NCI-H2029 treated with DMSO at 0.1 percent for 48 hours (cell line): Measurements from ENCODE around the gene MAML1.
"Not testable (repeated sequence)": the region's sequence is repeated elsewhere in the genome, so short reads cannot be mapped to it uniquely, and the experiment has no call there.

Experiments used
- DNase-seq: peaks from one replicate; lab custom pipeline; 2025; lab: John Stamatoyannopoulos, UW

MAML1 gene

GRCh38 chr5:179734536-179735164 lies 2.0 kb downstream of the MAML1 start:
- no peak for DNase-seq

DNA sequence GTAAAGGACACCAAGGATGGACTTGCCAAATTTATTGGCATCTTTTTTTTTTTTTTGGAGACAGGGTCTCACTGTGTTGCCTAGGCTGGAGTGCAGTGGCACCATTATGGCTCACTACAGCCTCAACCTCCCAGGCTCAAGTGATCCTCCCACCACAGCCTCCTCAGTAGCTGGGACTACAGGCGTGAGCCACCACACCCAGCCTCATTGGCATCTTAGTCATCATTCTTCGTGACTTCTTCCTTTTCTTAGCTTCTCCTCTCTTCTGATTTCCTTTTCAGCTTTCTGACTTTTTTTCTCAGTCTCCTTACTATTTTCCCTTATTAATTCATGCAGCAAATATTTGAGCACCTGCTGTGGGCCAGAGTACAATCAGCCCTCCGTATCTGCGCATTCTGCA lies 6.1 kb downstream of the MAML1 start:
- no peak for DNase-seq

- not testable (repeated sequence) for DNase-seq
Measured at GRCh38 chr5:179744106-179744505, 11.5 kb downstream of the MAML1 start.

DNA sequence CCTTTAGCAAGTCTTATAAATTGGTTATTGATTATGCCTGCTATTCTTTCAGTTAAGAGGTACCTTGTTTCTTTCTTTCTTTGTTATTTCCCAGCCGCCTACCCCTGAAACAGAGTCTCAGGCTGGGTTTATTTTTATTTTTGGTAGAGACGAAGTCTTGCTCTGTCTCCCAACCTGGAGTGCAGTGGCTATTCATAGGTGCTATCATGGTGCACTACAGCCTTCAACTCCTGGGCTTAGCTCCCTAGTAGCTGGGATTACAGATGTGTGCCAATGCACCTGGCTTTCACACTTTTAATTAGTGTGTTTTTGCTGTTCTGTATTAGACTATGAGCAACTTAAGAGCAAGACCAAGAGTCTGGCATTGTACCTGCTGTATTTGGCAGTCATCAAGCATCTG lies 14.2 kb downstream of the MAML1 start:
- DNase-seq = no peak

GRCh38 chr5:179747811-179748210 lies 15.2 kb downstream of the MAML1 start:
- DNase-seq = no peak

- DNase-seq = no peak
Measured at GRCh38 chr5:179749857-179750508, 17.4 kb downstream of the MAML1 start.

DNA sequence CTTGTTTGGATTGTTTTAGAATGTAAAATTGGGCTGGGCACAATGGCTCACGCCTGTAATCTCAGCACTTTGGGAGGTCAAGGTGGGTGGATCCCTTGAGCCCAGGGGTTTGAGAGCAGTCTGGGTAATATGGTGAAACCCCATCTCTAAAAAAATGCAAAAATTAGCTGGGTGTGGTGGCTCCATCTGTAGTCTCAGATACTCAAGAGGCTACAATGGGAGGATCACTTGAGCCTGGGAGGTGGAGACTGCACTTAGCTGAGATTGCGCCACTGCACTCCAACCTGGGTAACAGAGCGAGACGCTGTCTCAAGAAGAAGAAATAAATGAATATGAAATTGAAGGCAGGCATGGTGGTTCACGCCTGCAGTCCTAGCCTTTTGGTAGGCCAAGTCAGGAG lies 21.3 kb downstream of the MAML1 start:
- no peak for DNase-seq

DNA sequence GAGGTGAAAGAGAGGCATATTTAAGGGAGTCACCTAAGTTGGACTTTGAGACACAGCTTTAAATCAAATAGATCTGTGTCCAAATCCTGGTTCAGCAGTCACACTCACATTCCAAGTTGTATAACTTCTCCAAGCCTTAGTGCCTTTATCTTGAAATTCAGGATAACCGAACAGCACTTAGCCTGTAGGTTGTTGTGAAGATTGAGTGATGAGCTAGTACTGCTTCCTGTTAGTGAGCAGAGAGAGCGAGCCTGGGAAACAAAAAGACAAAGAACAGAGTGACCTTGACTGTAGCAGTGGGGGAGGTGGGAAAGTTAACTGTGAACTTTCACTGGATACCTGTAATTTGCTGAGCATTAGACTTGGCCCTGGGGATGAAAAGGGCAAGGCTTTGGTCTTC lies 22.4 kb downstream of the MAML1 start:
- no peak for DNase-seq

DNA sequence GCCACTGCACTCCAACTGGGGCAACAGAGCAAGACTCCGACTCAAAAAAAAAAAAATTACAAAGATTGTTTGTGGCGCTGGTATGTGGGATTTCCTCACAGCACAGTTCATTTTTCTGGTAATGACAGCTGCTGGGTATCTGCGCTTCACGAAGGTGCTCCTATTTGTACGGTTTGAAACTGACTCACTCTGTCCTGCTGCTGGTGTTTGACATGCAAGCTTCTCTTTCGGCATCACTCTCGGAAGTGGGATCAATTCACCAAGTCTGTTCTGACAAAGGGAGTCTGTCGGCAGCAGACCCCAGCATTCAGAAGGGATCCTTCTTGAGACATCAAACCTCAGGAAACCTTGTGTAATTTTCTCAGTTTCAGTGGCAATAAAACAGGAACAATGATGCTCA lies 26.3 kb downstream of the MAML1 start:
- DNase-seq = no peak

DNA sequence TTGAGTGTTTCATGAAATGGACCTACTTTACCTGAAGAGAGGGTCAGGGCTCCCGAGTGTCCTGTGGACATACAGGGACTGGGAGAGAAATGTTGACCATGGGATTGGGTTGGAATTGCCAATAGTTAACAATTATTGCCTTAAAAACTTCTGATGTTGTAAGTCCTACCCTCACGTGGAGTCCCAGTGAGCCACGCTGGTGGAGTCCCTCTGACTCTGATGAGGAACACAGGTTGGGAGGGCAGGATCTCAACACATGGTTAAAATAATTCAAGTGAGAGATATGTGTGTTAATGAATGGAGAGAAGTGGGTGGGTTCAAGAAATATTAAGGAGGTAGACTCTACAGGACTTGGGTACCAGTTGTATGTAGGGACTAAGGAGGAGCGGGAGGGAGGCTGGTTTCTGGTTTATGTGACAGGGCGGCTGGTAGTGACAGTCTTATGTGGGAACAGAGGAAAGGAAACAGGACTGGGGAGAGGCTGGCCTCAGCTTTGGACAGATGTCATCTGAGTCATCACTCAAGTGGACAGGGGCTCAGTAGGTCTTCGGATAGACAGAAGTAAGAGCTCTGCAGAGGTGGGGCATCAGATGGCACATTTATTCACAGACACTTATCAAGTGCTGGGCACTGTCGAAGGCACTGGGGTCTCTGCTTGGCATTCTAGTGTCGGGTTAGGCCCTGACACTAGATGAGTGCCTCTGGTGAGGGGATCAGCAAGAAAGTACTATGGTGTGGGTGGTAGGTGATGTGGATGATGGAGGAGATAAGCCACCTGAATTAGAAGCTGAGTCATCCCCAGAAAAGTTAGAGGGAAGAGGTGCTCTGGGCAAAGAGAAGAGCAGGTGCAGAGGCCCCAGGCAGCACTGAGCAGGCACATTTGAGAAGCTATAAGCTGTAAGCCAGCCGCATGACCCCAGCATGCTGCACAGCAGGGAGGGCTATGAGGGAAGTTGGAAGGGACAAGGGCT lies 27.2 kb downstream of the MAML1 start:
- no peak for DNase-seq

GRCh38 chr5:179762079-179762780 lies 29.6 kb downstream of the MAML1 start:
- DNase-seq = no peak

DNA sequence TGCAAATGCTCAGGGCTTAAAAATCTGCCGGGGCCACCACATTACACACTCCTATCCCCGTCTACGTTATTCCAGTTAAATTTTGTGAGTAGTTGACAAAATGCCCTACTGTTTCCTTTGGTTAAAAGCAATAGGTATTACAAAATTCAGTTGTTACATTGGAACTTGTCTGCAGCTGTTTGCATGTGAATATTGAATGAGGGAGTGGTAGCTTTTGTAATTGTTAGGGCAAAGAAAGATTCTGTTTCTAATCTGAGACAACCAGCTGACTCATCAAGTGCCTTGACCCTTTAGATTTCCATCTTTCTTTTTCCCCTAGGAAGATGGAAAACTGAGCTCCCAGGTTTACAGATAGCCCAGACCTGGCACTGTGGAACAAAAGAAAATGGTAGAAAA lies 30.2 kb downstream of the MAML1 start:
- DNase-seq = no peak

- peak; percentile 26 for DNase-seq
Measured at GRCh38 chr5:179763215-179763945, 30.8 kb downstream of the MAML1 start.

DNA sequence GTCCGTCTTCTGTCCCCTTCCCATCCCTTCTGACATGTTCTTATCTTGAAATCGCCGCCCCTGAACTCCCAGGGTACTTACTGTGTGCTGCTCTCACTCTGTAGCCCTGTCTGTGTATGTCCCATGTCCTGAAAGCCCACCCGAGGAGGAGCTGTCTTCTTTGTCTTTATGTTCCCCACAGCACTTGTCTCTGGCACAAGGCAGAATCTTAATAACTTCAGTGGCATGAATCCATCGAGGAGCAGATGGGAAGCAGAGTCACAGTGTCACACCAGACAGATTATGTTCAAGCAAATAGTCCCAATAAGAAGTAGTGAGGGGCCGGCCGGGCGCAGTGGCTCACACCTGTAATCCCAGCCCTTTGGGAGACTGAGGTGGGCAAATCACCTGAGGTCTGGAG lies 31.4 kb downstream of the MAML1 start:
- DNase-seq = no peak

- no peak for DNase-seq
Measured at GRCh38 chr5:179765400-179765799, 32.8 kb downstream of the MAML1 start.

DNA sequence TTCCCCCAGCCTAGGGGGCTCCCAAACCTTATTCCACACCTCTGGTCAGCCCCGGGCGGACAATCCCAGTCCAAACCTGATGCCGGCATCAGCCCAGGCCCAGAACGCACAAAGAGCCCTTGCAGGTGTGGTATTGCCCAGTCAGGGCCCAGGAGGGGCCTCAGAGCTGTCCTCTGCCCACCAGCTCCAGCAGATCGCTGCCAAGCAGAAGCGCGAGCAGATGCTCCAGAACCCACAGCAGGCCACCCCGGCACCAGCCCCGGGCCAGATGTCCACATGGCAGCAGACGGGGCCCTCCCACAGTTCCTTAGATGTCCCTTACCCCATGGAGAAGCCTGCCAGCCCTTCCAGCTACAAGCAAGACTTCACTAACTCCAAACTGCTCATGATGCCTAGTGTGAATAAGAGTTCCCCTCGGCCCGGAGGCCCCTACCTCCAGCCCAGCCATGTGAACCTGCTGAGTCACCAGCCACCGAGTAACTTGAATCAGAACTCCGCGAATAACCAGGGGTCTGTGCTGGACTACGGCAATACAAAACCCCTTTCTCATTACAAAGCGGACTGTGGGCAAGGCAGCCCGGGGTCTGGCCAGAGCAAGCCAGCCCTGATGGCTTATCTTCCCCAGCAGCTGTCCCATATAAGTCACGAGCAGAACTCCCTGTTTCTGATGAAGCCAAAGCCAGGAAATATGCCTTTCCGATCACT lies 33.6 kb downstream of the MAML1 start:
- DNase-seq = no peak

DNA sequence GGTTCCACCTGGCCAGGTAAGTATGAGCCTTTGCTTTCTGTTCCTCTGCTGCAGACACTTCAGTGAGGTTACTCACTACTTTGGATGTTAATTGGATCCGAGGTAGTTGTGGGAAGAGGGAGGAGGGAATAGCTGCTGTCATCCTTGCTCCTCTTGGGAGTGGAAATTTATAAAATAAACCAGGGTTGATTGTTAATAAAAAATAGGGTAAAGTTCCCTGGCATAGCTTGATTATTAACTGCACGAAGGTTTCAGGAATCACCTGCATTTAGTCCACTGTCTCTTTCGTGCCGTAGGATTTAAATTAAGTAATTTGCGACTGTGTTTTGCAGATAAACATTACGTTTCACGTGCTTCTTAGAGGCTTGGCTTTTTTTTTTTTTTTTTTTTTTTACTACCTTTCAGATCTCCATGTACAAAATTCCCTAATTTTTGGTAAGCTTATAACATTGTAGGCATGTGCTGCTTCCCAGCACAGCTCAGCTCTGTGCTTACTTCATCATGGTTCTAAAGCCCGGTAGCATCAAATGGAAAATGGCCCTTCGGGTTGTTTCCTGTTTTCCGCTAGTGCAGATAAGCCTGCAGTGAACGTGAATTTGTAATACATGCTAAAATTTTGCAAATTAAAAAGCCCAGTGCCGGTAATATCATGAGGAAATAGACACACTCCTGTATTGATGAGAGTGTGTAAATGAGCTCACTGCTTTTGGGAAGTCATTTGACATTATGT lies 34.3 kb downstream of the MAML1 start:
- DNase-seq = no peak

DNA sequence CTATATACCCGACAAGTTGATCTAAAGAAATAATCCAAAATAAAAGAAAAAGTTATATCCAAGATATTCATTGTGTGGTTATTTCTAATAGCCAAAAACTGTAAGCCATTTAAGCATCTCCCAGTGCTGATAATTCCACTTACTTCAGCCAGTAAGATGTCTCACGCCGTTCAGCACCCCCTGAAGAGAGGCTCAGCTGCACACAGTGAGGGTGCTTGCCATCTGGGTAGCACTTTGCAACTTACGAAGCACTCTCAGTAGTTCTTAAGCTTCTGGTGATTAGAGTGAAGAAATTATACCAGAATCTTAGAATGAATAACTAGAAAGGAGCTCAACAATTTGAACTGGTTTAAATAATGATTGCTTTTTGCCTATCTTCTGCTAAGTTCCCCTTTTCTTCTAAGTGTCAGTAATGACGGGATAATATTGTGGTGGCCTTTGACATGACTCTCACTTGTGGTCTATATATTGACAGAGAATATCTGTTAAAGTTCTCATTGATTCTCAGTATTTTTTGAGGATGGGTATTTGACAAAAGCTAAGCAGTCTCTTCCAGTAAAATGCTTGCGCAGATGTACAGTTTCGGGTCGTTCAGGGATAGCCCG lies 35.0 kb downstream of the MAML1 start:
- no peak for DNase-seq

GRCh38 chr5:179768326-179769085 lies 35.9 kb downstream of the MAML1 start:
- no peak for DNase-seq
